ENCODE results near the gene SLC39A5.
A peak's percentile ranks its signal among the peaks of the same experiment; 100 is the strongest.

The SLC39A5 gene

GRCh38 chr12:56224954-56225353 is 4.9 kb upstream of the SLC39A5 start:
- no peaks in the 10 kb centered on the region for H3K9me3 Mint-ChIP-seq
- H3K27me3 Mint-ChIP-seq, result no peaks in the 10 kb centered on the region
- H3K27ac Mint-ChIP-seq, result peak overlapping the region; percentile 86
- H3K4me3 Mint-ChIP-seq, result peak overlapping the region; percentile 84
- peaks cover 50% of the 10 kb centered on the region for H3K4me1 Mint-ChIP-seq
- ATAC-seq, result no peak
- peaks cover 6% of the 10 kb centered on the region for H3K36me3 Mint-ChIP-seq

GRCh38 chr12:56229082-56229481 is 769 bp upstream of the SLC39A5 start:
- H3K27me3 Mint-ChIP-seq, result no peaks in the 10 kb centered on the region
- H3K27ac Mint-ChIP-seq, result no peak overlapping the region
- H3K36me3 Mint-ChIP-seq, result peaks cover 6% of the 10 kb centered on the region
- ATAC-seq, result no peak
- no peaks in the 10 kb centered on the region for H3K9me3 Mint-ChIP-seq
- peaks cover 15% of the 10 kb centered on the region for H3K4me1 Mint-ChIP-seq
- no peak overlapping the region for H3K4me3 Mint-ChIP-seq

- no peaks in the 10 kb centered on the region for H3K27me3 Mint-ChIP-seq
- H3K4me1 Mint-ChIP-seq, result peaks cover 2% of the 10 kb centered on the region
- ATAC-seq, result no peak
- H3K27ac Mint-ChIP-seq, result peak overlapping the region; percentile 6
- H3K9me3 Mint-ChIP-seq, result no peaks in the 10 kb centered on the region
- no peak overlapping the region for H3K4me3 Mint-ChIP-seq
- peaks cover 6% of the 10 kb centered on the region for H3K36me3 Mint-ChIP-seq
Observed at GRCh38 chr12:56230432-56231183, 757 bp downstream of the SLC39A5 start.

- peaks cover 6% of the 10 kb centered on the region for H3K36me3 Mint-ChIP-seq
- H3K27ac Mint-ChIP-seq, result no peak overlapping the region
- H3K27me3 Mint-ChIP-seq, result no peaks in the 10 kb centered on the region
- H3K9me3 Mint-ChIP-seq, result no peaks in the 10 kb centered on the region
- no peak for ATAC-seq
- no peak overlapping the region for H3K4me3 Mint-ChIP-seq
- H3K4me1 Mint-ChIP-seq, result no peaks in the 10 kb centered on the region
Observed at GRCh38 chr12:56231184-56231582, 1.3 kb downstream of the SLC39A5 start.

GRCh38 chr12:56234746-56235436 is 5.0 kb downstream of the SLC39A5 start:
- ATAC-seq, result no peak
- no peaks in the 10 kb centered on the region for H3K27me3 Mint-ChIP-seq
- no peaks in the 10 kb centered on the region for H3K9me3 Mint-ChIP-seq
- no peak overlapping the region for H3K4me3 Mint-ChIP-seq
- H3K27ac Mint-ChIP-seq, result no peak overlapping the region
- peaks cover 12% of the 10 kb centered on the region for H3K36me3 Mint-ChIP-seq
- H3K4me1 Mint-ChIP-seq, result no peaks in the 10 kb centered on the region

- no peaks in the 10 kb centered on the region for H3K9me3 Mint-ChIP-seq
- H3K4me1 Mint-ChIP-seq, result no peaks in the 10 kb centered on the region
- no peak overlapping the region for H3K27ac Mint-ChIP-seq
- ATAC-seq, result no peak
- H3K4me3 Mint-ChIP-seq, result no peak overlapping the region
- H3K36me3 Mint-ChIP-seq, result peaks cover 17% of the 10 kb centered on the region
- H3K27me3 Mint-ChIP-seq, result no peaks in the 10 kb centered on the region
Observed at GRCh38 chr12:56236091-56236490, 6.2 kb downstream of the SLC39A5 start.

- no peak overlapping the region for H3K27ac Mint-ChIP-seq
- H3K36me3 Mint-ChIP-seq, result peaks cover 25% of the 10 kb centered on the region
- no peaks in the 10 kb centered on the region for H3K9me3 Mint-ChIP-seq
- H3K4me3 Mint-ChIP-seq, result no peak overlapping the region
- no peaks in the 10 kb centered on the region for H3K27me3 Mint-ChIP-seq
- H3K4me1 Mint-ChIP-seq, result peaks cover 2% of the 10 kb centered on the region
- ATAC-seq, result no peak
Observed at GRCh38 chr12:56236985-56237384, 7.1 kb downstream of the SLC39A5 start.

- no peaks in the 10 kb centered on the region for H3K27me3 Mint-ChIP-seq
- H3K36me3 Mint-ChIP-seq, result peaks cover 31% of the 10 kb centered on the region
- no peak overlapping the region for H3K4me3 Mint-ChIP-seq
- H3K4me1 Mint-ChIP-seq, result peaks cover 8% of the 10 kb centered on the region
- H3K9me3 Mint-ChIP-seq, result no peaks in the 10 kb centered on the region
- no peak overlapping the region for H3K27ac Mint-ChIP-seq
- no peak for ATAC-seq
Observed at GRCh38 chr12:56237552-56237951, 7.7 kb downstream of the SLC39A5 start.

GRCh38 chr12:56241424-56242303 is 11.8 kb downstream of the SLC39A5 start:
- Mint-ChIP-seq H3K4me1 (peaks cover 16% of the 10 kb centered on the region), H3K27ac (no peak overlapping the region), H3K36me3 (peaks cover 49% of the 10 kb centered on the region), H3K9me3 (no peaks in the 10 kb centered on the region), H3K4me3 (no peak overlapping the region), H3K27me3 (no peaks in the 10 kb centered on the region)
- ATAC-seq, result no peak

- Mint-ChIP-seq H3K4me1 (peaks cover 16% of the 10 kb centered on the region), H3K9me3 (no peaks in the 10 kb centered on the region), H3K36me3 (peaks cover 53% of the 10 kb centered on the region), H3K27me3 (no peaks in the 10 kb centered on the region), H3K27ac (peak overlapping the region; percentile 51), H3K4me3 (no peak overlapping the region)
- peak; percentile 10 for ATAC-seq
Observed at GRCh38 chr12:56242986-56243385, 13.1 kb downstream of the SLC39A5 start.

GRCh38 chr12:56243731-56244181 is 13.9 kb downstream of the SLC39A5 start:
- Mint-ChIP-seq H3K27ac (no peak overlapping the region), H3K9me3 (no peaks in the 10 kb centered on the region), H3K4me3 (no peak overlapping the region), H3K4me1 (peaks cover 16% of the 10 kb centered on the region), H3K27me3 (no peaks in the 10 kb centered on the region), H3K36me3 (peaks cover 54% of the 10 kb centered on the region)
- no peak for ATAC-seq

- ATAC-seq, result no peak
- Mint-ChIP-seq H3K9me3 (no peaks in the 10 kb centered on the region), H3K27ac (no peak overlapping the region), H3K4me1 (peaks cover 16% of the 10 kb centered on the region), H3K36me3 (peaks cover 61% of the 10 kb centered on the region), H3K27me3 (no peaks in the 10 kb centered on the region), H3K4me3 (no peak overlapping the region)
Observed at GRCh38 chr12:56244494-56244893, 14.6 kb downstream of the SLC39A5 start.

GRCh38 chr12:56247923-56248322 is 18.1 kb downstream of the SLC39A5 start:
- no peak for ATAC-seq
- no peak overlapping the region for H3K27ac Mint-ChIP-seq
- no peaks in the 10 kb centered on the region for H3K27me3 Mint-ChIP-seq
- no peak overlapping the region for H3K4me3 Mint-ChIP-seq
- H3K36me3 Mint-ChIP-seq, result peaks cover 54% of the 10 kb centered on the region
- no peaks in the 10 kb centered on the region for H3K9me3 Mint-ChIP-seq
- H3K4me1 Mint-ChIP-seq, result peaks cover 5% of the 10 kb centered on the region

- no peaks in the 10 kb centered on the region for H3K4me1 Mint-ChIP-seq
- no peak overlapping the region for H3K4me3 Mint-ChIP-seq
- no peak for ATAC-seq
- no peaks in the 10 kb centered on the region for H3K27me3 Mint-ChIP-seq
- no peaks in the 10 kb centered on the region for H3K9me3 Mint-ChIP-seq
- no peak overlapping the region for H3K27ac Mint-ChIP-seq
- peaks cover 54% of the 10 kb centered on the region for H3K36me3 Mint-ChIP-seq
Observed at GRCh38 chr12:56248711-56249110, 18.9 kb downstream of the SLC39A5 start.

GRCh38 chr12:56252649-56253048 is 22.8 kb downstream of the SLC39A5 start:
- H3K4me3 Mint-ChIP-seq, result no peak overlapping the region

More at GRCh38 chr12:56252649-56253048, 22.8 kb downstream of the SLC39A5 start:
- no peak overlapping the region for H3K27ac Mint-ChIP-seq
- no peak for ATAC-seq
- no peaks in the 10 kb centered on the region for H3K27me3 Mint-ChIP-seq
- H3K9me3 Mint-ChIP-seq, result no peaks in the 10 kb centered on the region
- peaks cover 40% of the 10 kb centered on the region for H3K36me3 Mint-ChIP-seq
- peaks cover 24% of the 10 kb centered on the region for H3K4me1 Mint-ChIP-seq
